SK-MEL-5 (cell line): ENCODE data around the gene TSFM. TPM values are rescaled to one million over a fixed set of nuclear protein-coding genes. Genes with fewer than 3 reads are reported as not detected.
A peak's percentile ranks its signal among the peaks of the same experiment; 100 is the strongest.

ENCODE experiments used
- DNase-seq: peaks from one replicate; pipeline ENCODE4 v3.0.0-alpha.2; 2016; ENCODE audit warnings: low read depth, low spot score
- in situ Hi-C: cut with HindIII; loops from 2 replicates; pipeline ENCODE4 v1.10.0; 2016; ENCODE audit warnings: low sequenced_read_pairs, high pct_unique_total_duplicates, low pct_unique_long_range_greater_than_20kb
- polyA plus RNA-seq, 2 experiments: library from polyadenylated mRNA; depleted of rRNA; stranded (reverse); fragments of >200 nt; gene quantifications; 2 replicates each; pipeline ENCODE4 v1.2.3, GENCODE V29; 2015
- total RNA-seq: library from RNA; depleted of rRNA; stranded (reverse); fragments of >200 nt; shearing (Covaris generic); gene quantifications from 2 replicates; pipeline ENCODE4 v1.2.3, GENCODE V29; 2014; rRNA removed

The TSFM gene
- 77.3 and 80.2 TPM in 2 replicates for total RNA-seq
- polyA plus RNA-seq (2015; cell fraction: cytosol; rRNA removed): 47.8 and 51.9 TPM in 2 replicates
- 16.9 and 26.7 TPM in 2 replicates for polyA plus RNA-seq (2015; cell fraction: nucleus; rRNA removed)

GRCh38 chr12:57782608-57783465 is at the start of gene TSFM:
Gene TSFM, plus strand, starts transcription at chr12:57782787. Its CDS starts 15 bp downstream, at chr12:57782802.
- in situ Hi-C loops: no loop called here
- DNase-seq: peak; percentile 95

DNA sequence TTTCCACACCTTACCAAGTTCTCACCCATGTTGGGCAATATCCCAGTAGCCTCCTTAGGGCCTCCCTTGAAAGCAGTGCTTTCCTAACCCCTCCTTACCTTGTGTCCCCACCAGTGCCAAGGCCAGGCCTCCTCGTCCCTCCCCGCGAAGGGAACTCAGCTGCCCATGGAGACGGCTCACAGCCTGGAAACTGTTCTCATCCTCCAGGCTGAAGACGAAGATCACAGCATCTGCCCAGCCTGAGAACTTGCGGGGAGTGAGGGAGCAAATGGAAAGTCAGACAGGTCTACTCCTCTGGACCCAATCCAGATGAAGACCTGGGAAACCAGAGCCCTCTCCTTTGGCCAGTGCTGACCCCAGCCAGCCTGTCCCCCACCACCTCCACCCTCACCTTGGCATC is 48.7 kb upstream of the TSFM start:
- DNase-seq: no peak
- in situ Hi-C loops: no loop called here

DNA sequence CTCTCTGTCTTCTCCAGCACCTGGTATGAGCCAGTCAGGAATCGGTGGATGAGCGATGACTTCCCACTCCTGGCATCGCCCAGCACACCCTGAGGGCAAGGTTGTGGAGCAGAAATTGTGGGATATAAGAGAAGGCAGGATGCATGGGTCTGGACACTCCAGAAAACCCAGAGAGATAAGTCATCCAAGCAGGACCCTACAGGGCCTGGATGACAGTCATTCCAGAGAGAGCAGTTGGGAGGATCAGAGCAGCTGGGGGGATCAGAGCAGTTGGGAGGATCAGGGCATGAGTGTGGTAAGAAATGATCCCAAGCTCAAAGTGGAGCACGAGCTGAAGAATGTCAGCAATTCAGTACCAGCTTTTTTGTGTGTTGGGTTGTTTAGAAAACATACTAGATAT is 48.0 kb upstream of the TSFM start:
- in situ Hi-C loops: no loop called here
- DNase-seq: no peak

GRCh38 chr12:57735198-57735855 is 47.3 kb upstream of the TSFM start:
- DNase-seq: no peak
- in situ Hi-C loops: no loop called here

- DNase-seq: peak; percentile 59
- in situ Hi-C loops: no loop called here
These were observed 46.4 kb upstream of the TSFM start for GRCh38 chr12:57735952-57736740.

DNA sequence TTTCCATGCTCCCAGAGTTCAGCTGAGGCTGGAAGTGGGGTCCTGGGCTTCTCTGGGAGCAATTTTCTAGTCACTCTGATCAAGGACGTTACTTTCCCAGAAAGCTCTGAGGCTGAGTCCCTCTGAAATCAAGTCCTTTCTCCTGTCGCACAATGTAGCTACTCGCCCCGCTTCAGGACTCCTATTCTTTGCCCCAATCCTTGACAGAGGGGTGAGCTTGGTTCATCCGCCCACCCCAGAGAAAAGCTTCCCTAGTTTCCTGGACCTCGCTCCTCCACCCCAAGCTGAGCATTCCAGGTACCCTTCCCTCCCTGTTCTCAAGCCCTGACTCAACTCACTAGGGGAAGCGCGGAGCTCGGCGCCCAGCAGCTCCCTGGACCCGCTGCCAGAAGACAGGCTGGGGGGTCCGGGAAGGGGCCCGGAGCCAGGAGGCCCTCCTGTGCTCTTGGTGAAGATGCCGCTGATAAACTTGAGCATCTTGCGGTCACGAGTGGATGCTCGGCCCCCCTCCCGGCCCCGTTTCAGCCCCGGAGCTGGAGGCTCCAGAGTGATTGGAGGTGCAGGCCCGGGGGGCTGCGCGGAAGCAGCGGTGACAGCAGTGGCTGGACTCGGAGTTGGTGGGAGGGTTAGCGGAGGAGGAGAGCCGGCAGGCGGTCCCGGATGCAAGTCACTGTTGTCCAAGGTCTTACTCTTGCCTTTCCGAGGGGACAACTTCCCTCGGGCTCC is 45.7 kb upstream of the TSFM start:
- DNase-seq: no peak
- in situ Hi-C loops: no loop called here

- no peak for DNase-seq
- in situ Hi-C loops: no loop called here
These were observed 44.8 kb upstream of the TSFM start for GRCh38 chr12:57737467-57738460.

- in situ Hi-C loops: no loop called here
- DNase-seq: peak; percentile 49
These were observed 43.8 kb upstream of the TSFM start, which contains the start of gene AGAP2 for GRCh38 chr12:57738661-57739237. Gene AGAP2, minus strand, starts transcription at chr12:57738742. Its CDS starts 496 bp downstream, at chr12:57738246.

DNA sequence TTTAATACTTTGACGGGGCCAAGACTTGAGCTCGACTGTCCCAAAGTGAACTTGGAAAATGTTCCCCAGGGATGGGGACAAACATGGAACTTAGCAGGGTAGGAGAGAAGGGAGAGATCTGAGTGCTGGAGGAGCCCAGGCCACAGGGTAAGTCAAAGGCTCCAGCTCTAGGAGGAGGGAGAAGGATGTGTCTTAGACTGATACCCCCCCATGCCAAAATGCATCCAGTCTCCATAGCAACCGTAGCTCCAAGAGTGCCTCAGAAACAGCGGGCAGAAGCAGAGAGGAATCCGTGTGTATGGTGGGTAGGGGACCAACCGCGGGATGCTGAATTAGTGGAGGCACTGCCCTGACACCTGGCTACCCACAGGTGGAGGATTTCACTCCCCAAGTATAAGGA is 43.2 kb upstream of the TSFM start:
- no peak for DNase-seq

DNA sequence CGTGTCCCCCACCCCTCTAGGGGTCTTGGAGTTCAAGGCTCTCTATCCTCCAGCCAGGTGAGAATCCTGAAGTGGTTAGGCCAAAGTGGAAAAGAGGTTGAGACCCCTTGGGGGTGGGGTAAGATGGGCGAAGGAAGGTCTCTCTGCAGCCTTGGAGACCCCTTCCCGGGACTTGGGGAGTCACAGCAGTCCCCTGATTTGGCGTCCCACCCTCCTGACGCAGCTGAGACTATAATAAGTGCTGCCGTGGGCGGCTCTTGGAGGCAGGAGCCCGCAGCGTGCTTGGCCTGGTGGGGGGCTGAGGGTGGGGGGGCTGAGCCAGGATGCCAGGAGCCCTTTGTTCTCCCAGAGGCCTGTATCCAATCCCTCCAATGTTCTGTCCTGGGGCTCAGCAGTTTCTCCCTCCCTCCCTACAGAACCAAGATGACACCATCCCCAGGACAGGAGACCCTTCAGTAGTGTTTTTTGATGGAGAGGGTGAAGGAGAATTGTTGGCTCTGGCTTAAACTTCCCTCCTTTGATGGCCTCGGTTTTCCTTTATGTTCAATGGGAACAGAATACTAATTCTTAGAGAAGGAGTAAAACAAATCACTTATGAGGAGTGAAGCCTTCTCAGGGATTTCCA is 42.6 kb upstream of the TSFM start:
- DNase-seq: no peak
- in situ Hi-C loops: no loop called here

More for the DNA sequence above, 43.2 kb upstream of the TSFM start:
- in situ Hi-C loops: no loop called here

DNA sequence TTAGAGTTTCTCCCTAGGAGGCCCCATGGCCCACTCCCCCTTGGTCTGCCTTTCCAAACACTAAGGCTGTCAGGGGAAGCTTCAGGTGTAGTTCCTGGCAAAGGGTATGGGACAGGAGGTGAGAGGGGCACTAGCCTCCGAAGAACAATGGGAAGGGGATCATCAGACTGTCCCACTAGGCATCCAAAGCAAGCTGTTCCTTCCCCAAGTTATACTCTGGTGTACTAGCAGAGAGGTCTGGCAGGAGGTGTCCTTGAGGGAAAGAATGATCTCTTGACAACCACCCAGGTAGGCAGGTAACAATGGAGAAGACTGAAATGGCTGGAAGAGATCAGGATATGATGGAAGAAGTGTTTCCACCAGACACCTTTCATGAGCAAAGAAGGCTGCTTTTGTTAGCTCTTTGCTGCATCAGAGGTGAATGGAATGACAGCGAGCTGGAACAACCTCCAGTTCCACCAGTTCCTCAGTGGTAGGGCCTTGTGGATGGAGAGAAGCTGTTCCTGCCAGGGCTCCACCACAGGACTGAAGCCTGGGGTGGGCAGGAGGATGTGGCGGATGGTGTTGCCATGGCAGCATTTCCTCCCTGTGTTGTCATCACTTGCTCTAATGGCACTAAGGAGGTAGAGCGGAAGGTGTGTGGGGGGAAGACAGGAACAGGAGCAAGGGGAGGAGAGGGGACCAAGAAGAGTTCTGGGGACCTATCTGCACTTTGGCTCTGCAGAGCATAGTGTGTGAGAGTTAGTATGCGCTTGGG is 41.8 kb upstream of the TSFM start:
- DNase-seq: no peak
- in situ Hi-C loops: no loop called here

DNA sequence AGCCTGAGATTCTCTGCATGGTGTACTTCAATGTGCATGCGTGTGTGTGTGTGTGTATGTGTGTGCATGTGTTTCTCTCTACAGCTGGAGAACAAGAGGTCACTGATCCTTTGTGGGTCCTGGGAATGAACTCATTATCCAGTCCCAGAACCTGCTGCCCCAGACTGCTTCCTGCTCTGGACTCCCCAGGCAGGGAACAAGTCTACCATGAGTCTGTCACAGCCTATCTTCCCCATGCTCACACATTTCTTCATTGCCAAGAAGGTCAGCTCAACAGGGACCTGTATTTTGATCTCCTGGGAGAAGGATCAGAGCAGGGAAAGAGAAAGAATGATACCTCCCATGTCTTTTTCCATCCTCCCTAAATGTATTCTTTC is 41.2 kb upstream of the TSFM start:
- no peak for DNase-seq
- in situ Hi-C loops: no loop called here

DNA sequence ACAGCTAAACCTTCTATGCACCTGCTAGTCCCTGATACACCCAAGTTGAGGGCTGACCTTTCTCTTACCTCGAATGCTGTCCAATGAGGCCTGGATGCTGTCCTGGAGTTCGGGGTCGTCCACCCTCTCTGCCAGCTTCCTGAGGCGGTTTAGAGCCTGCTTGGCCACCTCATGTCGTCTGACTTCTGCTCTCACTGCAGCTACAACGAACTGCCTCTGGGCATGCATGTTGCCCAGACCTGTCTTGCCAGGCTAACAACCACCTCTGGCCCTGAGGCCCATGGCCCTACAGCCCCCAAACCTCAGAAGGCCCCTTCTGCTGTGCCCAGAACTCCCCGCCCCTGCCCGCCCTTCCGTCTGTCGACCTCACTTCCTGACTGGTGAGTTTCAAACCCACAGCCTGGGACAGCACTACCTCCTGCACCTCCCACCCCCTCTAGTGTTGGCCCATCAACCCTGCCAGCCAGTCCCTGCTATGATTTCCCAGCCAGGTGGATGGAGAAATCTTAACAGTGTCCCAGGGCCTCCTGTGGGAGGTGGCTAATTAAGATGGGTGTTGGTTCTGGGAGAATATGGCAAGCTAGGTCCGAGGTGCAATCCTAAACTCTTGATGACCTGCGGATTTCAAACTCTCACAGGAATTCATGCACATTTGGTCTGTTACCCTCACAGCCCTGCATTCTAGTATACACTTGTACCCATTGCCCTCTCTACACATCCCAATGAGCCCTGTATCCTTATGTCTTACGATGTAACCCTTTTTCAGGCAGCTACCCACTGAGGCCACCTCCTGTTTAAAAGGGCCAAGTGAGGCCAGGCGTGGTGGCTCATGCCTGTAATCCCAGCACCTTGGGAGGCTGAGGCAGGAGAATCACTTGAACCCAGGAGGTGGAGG is 40.5 kb upstream of the TSFM start:
- peak; percentile 56 for DNase-seq
- in situ Hi-C loops: no loop called here

DNA sequence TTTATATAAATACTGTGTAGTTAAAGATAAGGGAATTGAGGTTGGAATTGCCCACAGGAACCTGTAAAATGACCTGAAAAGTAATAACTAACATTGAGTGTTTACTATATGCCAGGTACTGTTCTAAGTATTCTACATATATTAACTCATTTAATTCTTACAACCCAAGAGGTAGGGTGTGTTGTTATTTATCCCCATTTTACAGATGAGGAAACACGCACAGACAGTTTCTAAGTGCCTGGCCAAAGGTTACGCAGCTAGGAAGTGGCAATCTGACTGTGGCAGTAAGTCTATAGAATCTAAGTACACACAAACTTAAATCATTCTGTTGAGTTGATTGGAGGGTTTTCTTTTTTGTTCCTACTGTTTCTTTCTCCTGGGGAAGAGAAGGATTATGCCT is 38.8 kb upstream of the TSFM start:
- no peak for DNase-seq
- in situ Hi-C loops: no loop called here
